ENCODE data around the gene CXCR6.

The CXCR6 gene

DNA sequence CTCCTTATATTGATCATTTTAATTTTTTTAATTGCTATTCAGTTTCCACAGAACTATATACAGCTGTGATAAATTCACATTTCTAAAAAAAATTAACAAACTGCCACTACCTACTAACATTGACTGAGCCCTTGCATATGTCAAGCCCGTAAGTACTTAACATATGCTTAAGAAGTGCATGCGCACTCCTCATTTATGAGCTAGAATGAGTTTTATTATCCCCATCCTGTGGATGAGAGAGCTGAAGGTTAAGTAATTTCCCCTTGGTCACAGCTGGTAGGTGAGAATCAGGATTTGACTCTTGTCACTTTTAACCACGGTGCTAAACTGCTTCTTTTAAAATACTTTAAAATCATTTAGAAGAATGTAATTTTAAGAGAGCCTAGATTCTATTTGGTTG lies 25.9 kb downstream of the CXCR6 start:
- no peak for DNase-seq (ENCODE audit: low read depth)

- no peak for DNase-seq (ENCODE audit: low read depth)
Measured at GRCh38 chr3:45969953-45970352, 26.7 kb downstream of the CXCR6 start.

- no peak for DNase-seq (ENCODE audit: low read depth)
Measured at GRCh38 chr3:45972534-45973402, 29.5 kb downstream of the CXCR6 start.

DNA sequence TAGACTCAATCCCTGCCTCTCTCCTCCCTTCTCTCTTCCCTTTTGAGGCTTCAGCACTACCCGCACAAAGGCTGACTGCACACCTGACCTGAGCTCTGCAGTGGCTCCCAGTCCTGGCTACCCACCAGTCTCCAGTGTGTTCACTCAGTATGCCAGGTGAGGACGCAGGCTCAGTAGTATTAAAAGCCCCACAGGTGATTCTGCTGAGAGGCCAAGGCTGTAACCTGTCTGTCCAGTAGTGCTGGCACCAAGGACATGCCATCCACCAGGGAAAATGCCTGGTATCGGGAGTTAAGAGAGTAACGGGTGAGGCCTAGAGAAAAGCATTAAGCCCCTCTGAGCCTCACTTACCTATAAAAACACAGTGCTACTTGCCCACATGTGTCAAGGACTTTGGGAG lies 31.4 kb downstream of the CXCR6 start:
- no peak for DNase-seq (ENCODE audit: low read depth)

DNA sequence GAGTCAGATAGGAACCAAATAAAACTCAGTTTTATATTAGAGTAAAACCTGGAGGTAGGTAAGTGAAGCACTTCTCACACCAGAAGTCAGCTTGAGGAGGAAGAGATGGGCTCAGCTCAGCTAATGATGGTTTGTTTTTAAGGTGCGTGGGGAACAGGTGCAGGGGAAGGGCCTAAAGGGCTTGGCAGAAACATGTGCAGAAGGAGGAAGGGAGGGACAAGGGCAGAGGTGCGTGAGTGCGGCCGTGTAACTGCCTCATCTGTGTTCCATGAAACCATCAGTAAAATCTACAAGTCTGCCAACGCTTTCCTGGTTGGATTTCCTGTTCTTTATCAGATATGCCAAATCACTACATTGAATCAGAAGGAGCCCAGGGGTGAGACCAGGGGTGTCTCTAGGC lies 32.4 kb downstream of the CXCR6 start:
- no peak for DNase-seq (ENCODE audit: low read depth)

GRCh38 chr3:45976191-45977091 lies 33.2 kb downstream of the CXCR6 start:
- peak; percentile 12 for DNase-seq (ENCODE audit: low read depth)

DNA sequence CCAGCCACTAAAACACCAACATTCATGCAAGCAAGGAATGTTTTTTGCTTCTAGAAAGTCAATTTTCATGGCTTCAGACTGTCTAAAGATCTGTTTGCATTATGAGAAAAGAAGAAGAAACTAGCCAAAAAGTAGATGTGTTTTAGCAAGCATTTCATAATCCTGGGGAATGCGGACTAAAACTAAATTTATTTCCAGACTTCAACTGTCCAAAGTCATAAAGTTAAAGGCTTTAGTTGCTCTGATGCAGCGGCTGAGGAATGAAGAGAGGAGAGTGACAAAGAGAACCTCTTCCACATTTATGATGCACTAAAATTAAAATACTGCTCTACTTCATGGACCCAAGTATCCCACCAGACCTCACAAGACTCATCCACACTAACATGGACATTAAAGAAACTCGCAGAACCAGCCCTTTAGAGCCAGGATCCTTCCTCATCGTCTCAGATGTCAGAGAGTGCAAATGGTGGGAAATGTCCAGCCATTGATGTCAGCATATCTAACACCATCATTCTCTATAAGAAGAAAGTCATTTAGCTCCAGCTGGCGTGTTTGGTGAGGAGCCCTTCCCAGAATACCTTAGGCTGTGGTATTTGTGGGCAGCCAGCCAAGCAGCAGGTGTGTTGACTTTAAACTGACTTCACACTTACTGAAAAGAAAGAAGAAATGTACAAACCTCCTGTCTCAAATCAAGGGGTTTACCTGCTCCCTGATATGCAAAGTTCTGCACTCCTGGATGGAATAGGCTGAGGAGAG lies 34.9 kb downstream of the CXCR6 start:
- peak; percentile 17 for DNase-seq (ENCODE audit: low read depth)

DNA sequence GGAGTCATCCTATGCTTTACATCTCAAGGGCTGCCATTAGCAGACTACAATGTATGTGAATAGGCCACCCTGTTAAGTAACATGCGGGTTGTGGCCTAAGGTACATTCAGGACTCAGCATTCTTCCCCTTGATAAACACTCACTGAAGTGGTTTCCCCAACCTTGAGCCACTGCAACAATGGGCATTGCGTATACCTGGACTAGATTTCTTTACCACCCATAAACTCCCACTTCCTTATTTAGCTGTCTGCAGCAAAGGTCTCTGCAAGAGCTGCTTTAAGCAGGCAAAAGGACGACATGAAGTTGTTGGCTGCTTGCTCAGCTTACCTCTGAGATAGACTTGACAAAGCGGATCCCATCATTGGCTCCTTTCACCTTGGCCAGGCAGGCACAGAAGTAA lies 36.1 kb downstream of the CXCR6 start:
- DNase-seq (ENCODE audit: low read depth) = no peak

DNA sequence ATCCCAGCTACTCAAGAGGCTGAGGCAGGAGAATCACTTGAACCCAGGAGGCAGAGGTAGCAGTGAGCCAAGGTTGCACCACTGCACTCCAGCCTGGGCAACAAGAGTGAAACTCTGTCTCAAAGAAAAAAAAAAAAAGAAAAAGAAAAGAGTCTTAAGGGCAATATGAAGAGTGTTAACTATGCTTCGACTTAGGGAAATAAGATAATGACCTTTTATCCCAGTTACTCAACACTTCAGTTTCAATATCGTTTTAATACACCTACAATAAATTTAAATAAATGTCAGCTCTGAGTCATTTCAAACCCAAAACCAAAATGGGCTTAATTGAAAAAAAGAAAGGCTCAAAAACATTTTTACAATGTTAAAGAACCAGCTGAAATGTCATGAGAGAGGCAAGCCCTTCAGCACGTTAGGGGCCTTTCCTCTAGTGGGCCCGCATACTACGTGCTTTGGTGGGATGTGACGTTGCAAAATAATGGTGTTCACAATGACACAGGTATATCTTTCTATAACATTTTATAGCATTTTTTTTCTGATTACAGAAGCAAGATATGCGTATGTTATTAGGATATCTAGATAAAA lies 37.1 kb downstream of the CXCR6 start:
- DNase-seq (ENCODE audit: low read depth) = no peak

GRCh38 chr3:45980819-45981218 lies 37.6 kb downstream of the CXCR6 start:
- no peak for DNase-seq (ENCODE audit: low read depth)

DNA sequence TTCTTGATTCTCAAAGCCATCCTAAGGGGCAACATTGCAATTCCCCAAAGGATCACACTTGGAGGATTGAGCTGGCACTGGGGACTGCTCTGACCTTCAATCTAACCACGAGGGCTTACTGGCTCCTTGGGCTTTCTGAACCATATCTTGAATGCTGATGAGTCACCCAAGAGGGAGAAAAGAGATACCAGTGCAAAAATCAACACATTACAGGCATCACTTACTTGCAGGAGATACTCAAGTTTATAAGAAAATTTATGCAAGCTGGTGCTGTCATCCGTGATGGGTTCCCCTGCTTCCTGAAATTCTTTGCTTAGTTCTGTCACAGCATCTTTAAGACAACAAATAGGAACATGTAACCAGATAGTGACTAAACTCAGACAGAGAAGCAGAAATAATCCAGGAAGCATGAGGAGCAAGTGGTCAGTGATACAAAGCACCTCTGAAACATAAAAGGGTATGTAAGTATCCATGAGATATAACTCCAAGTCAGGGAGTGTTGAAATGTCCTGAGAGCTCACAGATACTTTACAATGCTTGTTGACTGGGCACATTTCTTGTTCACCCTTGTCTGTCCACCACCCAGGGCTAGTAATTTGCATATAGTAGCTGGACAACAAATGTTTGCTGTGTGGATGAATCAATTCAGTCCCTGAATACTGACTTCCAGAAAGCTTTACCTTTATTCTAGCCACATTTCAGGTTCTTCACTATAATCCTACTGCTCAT lies 38.2 kb downstream of the CXCR6 start:
- DNase-seq (ENCODE audit: low read depth) = no peak

DNA sequence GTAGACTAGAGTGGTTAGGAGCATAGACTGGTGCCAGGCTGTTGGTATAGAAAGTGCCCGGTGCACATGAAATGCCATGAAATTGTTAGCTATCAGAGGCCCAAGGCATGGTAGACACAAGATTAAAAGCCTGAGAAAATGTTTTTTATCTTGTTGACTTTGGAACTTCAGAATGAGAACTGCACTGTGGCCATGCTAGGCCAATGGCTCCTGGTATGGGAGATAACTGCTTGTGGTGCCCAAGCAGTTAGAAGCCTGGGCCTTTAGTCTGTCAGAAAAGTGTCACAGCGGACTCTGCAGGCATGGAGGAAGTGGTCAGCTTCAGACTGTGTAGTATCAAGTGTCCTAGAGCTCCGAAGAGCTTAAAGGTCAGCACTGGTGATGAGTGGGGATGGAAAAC lies 40.5 kb downstream of the CXCR6 start:
- DNase-seq (ENCODE audit: low read depth) = no peak

GRCh38 chr3:45984331-45985312 lies 41.4 kb downstream of the CXCR6 start:
- no peak for DNase-seq (ENCODE audit: low read depth)

DNA sequence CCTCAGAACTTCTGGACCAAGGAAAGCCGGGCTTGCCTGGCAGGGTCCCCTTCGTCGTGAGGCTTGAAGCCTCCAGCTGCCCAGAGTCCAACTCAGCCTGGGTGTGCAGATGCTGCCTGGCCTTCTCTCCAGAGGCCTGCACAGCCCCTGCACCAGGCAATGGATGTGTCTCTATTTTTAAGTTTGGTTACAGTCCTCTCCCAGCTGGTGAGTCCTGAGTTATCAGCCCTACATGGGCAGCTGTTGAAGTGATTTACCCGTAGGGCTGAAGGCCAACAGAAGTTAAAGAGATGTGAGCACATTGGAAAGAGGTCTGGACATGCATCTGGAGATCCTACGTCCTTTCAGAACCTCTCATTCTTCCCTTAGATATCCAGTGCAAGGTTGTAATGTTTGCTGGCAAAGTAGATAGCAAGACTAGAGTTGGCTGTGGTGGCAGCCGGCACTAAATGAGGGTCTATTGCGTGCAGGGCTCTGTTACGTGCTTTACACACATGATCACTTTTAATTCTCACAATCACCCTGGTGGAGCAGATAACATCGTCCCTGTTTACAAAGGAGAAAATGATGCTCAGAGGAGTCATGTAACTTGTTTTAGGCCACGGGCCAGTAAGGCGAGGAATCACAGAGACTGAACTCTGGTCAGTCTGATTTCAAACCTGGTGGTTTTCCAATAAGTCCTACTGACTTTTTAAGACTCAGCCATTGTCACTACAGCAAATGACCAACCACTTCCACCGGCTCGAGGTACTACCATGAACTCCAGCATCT lies 42.5 kb downstream of the CXCR6 start:
- no peak for DNase-seq (ENCODE audit: low read depth)

DNA sequence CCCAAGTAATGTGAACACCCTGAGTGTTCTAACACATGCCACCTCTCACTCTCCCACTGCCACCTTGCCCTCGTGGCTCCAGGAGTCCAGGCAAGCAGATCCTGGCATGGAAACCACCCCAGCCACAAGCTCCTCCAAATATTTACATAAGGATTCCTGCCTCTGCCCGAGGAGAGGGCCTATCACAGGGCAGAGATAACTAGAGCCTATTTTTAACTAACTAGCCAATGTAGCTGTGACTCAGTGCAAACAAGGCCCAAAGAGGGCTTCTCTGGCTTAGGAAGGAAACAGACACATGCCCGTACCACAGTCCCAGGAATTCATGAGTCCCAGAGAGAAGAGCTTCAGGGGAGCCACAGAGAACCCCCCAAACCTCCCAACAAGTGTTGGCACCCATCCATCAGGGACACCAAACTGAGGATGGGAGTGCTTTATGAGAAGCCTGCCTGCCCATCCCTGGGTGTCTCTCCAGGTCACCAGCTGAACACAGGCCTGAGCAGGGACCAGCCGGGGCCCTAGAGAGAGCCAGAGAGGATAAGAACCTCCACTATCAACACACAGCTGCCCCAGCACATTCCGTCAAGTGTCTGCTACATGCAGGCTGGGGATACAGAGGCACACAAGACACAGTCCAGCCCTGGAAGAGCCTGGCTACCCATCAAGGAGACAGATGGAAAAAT lies 43.2 kb downstream of the CXCR6 start:
- DNase-seq (ENCODE audit: low read depth) = no peak

DNA sequence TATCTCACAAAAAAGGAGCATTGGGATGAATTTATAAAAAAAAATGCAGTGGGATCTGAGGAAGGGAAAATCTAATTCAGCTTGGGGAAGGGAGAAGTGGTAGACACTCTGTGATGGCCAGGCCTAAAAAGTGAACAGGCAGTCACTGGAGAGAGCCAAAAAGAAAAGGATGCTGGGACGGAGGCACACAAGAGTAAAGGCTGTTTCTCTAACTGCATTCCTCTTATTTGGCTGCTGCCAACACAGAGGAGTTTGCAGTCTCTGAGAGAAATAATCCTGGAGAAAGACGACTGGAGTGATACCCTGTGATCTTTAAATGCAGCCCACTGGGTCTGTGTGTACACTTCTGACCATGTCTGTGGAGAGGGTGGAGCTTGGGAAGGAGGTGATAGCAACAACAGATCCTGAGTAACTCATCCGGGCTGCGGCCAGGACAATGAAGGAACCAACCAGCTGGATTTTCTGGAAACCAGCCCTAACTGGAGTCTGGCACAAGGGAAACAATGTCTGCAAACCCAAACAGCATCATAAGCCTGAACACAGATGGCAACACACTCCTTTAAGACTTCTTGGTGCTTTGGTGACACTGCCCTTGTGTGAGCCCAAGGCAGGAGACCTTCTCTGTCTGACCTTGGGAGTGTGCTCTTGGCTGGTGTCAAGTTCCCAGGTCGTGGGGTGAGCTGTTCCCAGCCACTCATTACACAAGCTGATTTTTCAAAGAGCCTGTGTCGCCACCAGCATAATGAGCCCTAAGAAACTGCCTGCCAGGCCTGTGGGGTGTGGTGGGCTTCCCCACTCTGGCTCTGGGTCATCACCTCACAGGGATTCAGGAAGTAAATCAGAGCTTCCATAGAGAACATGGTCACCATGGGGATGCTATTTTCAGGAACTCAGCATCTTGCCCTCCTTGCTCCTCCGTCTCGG lies 44.4 kb downstream of the CXCR6 start:
- DNase-seq (ENCODE audit: low read depth) = no peak

DNA sequence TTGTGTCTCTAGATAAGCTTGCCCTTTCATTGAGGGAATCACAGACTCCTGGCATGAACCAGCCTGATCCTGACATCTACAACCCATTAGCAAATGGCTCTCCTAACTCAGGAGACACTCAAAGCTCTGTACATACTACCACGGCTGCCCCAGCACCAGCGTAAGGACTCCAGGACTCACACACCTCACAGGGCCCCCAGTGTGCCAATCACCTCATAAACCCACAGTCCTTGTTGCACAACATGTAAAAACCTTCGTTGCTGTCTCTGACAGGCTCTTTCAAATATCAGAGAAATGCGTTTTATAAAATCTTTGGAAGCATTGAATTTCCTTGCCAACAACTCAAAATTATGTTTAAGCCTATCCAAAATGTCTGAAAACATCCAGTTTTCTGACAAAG lies 45.1 kb downstream of the CXCR6 start:
- no peak for DNase-seq (ENCODE audit: low read depth)

DNA sequence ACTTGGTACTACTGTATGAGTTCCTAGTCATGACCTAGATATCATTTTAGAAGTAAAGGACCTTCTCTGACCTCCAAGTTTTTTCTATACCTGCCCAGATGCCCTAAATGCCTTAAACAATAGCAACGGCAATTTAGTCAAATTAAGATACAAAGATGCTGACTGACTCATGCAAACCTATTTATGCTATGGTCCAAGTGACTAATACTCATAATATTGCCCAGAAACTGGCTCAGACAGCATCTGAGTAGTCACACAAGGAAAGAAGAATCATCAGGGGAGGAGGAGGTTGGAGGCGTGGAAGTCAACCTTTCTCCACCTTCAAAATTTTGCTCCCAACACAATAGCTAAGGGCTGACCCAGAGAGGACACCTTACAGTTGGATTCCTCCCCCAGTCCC lies 45.5 kb downstream of the CXCR6 start:
- DNase-seq (ENCODE audit: low read depth) = no peak
